HepG2 (cell line): ENCODE results near the gene ITGB7. TPM values are rescaled to one million over a fixed set of nuclear protein-coding genes. Genes with fewer than 3 reads are reported as not detected.

Experiments
- ATF2 ChIP-seq: sonication (generic); formaldehyde crosslinking; IDR thresholded peaks from 2 replicates; pipeline ENCODE4 v1.4.0; 2020; ENCODE audit warnings: missing genetic modification reagents
- HNF4A ChIP-seq: sonication (generic); formaldehyde crosslinking; IDR thresholded peaks from 2 replicates; pipeline ENCODE4 v1.4.0; 2020; ENCODE audit warnings: missing genetic modification reagents
- HOXA9 ChIP-seq: sonication (generic); formaldehyde crosslinking; IDR thresholded peaks from 2 replicates; pipeline ENCODE4 v1.8.1; 2022; ENCODE audit warnings: missing genetic modification reagents, mild to moderate bottlenecking, moderate library complexity, borderline replicate concordance
- MYNN ChIP-seq: sonication (generic); formaldehyde crosslinking; IDR thresholded peaks from 2 replicates; pipeline ENCODE4 v1.4.0; 2020; ENCODE audit warnings: mild to moderate bottlenecking, low read depth, missing genetic modification reagents
- RXRB ChIP-seq: IDR thresholded peaks from 2 replicates; pipeline ENCODE4 v1.6.1; 2016; ENCODE audit warnings: borderline replicate concordance, missing genetic modification reagents, missing compliant biosample characterization
- SOX13 ChIP-seq, 3 experiments: fragments of 450-650 bp in 1 of 3; sonication (generic) in 1 of 3; formaldehyde crosslinking in 1 of 3; IDR thresholded peaks in 2 of 3; conservative IDR thresholded peaks in 1 of 3; 2 replicates each; pipeline versions ENCODE4 v1.5.0 to v1.6.1; 2016 to 2020; ENCODE audit warnings: antibody characterized with exemption in 1 of 3, mild to moderate bottlenecking in 1 of 3, missing compliant biosample characterization in 1 of 3, missing genetic modification reagents in 1 of 3, moderate library complexity in 1 of 3
- SP5 ChIP-seq: IDR thresholded peaks from 2 replicates; pipeline ENCODE4 v1.6.1; 2016; ENCODE audit warnings: low read depth, borderline replicate concordance
- TFE3 ChIP-seq: IDR thresholded peaks from 2 replicates; pipeline ENCODE4 v1.6.1; 2016
- ZFX ChIP-seq: sonication (generic); formaldehyde crosslinking; IDR thresholded peaks from 2 replicates; pipeline ENCODE4 v1.4.0; 2020; ENCODE audit warnings: mild to moderate bottlenecking, low read depth, missing genetic modification reagents, moderate library complexity
- ZNF274 ChIP-seq: sonication (generic); formaldehyde crosslinking; IDR thresholded peaks from 2 replicates; pipeline ENCODE4 v1.5.1; 2020; ENCODE audit warnings: mild to moderate bottlenecking, missing genetic modification reagents
- ZNF710 ChIP-seq: sonication (generic); formaldehyde crosslinking; IDR thresholded peaks from 2 replicates; pipeline ENCODE4 v1.5.0; 2020; ENCODE audit warnings: mild to moderate bottlenecking, missing genetic modification reagents, borderline replicate concordance
- ZNF776 ChIP-seq: sonication (generic); formaldehyde crosslinking; IDR thresholded peaks from 2 replicates; pipeline ENCODE4 v1.4.0; 2020; ENCODE audit warnings: mild to moderate bottlenecking, missing genetic modification reagents
- polyA plus RNA-seq, 8 experiments: library from polyadenylated mRNA; depleted of rRNA in 3 of 8; stranded (reverse) in 7 of 8; unstranded in 1 of 8; fragments of >200 nt; fragmentation: Illumina TruSeq in 4 of 8; extraction: Trizol in 4 of 8; gene quantifications; 2 replicates each; pipeline versions ENCODE4 v1.2.1 to v1.2.3, GENCODE V29; 2011 to 2016; ENCODE audit warnings: low read depth in 4 of 8, missing spikeins in 1 of 8, mixed read lengths in 1 of 8; ENCODE audit not compliant: insufficient read depth in 1 of 8
- total RNA-seq, 5 experiments: library from RNA; depleted of rRNA; stranded (reverse); fragments of >200 nt; fragmentation: Illumina TruSeq; extraction: Trizol; gene quantifications; 2 replicates each; pipeline ENCODE4 v1.2.3, GENCODE V29; 2016; ENCODE audit warnings: low read depth in 1 of 5
- TF ChIP-seq, protein P1 (sequence below): sonication (generic); formaldehyde crosslinking; IDR thresholded peaks from 2 replicates; pipeline ENCODE4 v1.5.1; 2020; ENCODE audit warnings: mild to moderate bottlenecking, missing genetic modification reagents, borderline replicate concordance
- TF ChIP-seq, protein P2 (sequence below): sonication (generic); formaldehyde crosslinking; conservative IDR thresholded peaks from 2 replicates; pipeline ENCODE4 v1.8.1; 2023; ENCODE audit warnings: missing genetic modification reagents
- TF ChIP-seq, protein P3 (sequence below): sonication (generic); formaldehyde crosslinking; IDR thresholded peaks from 2 replicates; pipeline ENCODE4 v1.8.0; 2022; ENCODE audit warnings: missing genetic modification reagents, mild to moderate bottlenecking, moderate library complexity, borderline replicate concordance
- TF ChIP-seq, protein P4 (sequence below): sonication (generic); formaldehyde crosslinking; IDR thresholded peaks from 2 replicates; pipeline ENCODE4 v1.4.0; 2020; ENCODE audit warnings: mild to moderate bottlenecking, missing genetic modification reagents

Gene ITGB7
- total and polyA plus RNA-seq, 2 of the 13 experiments (the other 11 are each of a cell fraction or from before 2014, with no cell fraction given): 0.16 to 0.18 TPM

GRCh38 chr12:53145383-53146260 lies 61.4 kb downstream of the ITGB7 start (continued):
- TF ChIP-seq, protein P1, sequence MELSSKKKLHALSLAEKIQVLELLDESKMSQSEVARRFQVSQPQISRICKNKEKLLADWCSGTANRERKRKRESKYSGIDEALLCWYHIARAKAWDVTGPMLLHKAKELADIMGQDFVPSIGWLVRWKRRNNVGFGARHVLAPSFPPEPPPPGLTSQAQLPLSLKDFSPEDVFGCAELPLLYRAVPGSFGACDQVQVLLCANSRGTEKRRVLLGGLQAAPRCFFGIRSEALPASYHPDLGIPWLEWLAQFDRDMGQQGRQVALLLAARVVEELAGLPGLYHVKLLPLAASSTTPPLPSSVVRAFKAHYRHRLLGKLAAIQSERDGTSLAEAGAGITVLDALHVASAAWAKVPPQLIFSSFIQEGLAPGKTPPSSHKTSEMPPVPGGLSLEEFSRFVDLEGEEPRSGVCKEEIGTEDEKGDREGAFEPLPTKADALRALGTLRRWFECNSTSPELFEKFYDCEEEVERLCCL: no peak
- peak; percentile 98 for TF ChIP-seq HNF4A (CRISPR knock-in tag)
- TF ChIP-seq, protein P2, sequence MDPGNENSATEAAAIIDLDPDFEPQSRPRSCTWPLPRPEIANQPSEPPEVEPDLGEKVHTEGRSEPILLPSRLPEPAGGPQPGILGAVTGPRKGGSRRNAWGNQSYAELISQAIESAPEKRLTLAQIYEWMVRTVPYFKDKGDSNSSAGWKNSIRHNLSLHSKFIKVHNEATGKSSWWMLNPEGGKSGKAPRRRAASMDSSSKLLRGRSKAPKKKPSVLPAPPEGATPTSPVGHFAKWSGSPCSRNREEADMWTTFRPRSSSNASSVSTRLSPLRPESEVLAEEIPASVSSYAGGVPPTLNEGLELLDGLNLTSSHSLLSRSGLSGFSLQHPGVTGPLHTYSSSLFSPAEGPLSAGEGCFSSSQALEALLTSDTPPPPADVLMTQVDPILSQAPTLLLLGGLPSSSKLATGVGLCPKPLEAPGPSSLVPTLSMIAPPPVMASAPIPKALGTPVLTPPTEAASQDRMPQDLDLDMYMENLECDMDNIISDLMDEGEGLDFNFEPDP (CRISPR knock-in tag): no peak
- TF ChIP-seq ZNF710: no peak
- TF ChIP-seq ZNF776 (CRISPR knock-in tag): no peak
- TF ChIP-seq ZNF274 (CRISPR knock-in tag): no peak
- TF ChIP-seq, protein P3, sequence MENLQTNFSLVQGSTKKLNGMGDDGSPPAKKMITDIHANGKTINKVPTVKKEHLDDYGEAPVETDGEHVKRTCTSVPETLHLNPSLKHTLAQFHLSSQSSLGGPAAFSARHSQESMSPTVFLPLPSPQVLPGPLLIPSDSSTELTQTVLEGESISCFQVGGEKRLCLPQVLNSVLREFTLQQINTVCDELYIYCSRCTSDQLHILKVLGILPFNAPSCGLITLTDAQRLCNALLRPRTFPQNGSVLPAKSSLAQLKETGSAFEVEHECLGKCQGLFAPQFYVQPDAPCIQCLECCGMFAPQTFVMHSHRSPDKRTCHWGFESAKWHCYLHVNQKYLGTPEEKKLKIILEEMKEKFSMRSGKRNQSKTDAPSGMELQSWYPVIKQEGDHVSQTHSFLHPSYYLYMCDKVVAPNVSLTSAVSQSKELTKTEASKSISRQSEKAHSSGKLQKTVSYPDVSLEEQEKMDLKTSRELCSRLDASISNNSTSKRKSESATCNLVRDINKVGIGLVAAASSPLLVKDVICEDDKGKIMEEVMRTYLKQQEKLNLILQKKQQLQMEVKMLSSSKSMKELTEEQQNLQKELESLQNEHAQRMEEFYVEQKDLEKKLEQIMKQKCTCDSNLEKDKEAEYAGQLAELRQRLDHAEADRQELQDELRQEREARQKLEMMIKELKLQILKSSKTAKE: peak; percentile 86
- TF ChIP-seq SP5 (CRISPR knock-in tag): no peak
- TF ChIP-seq ZFX (CRISPR knock-in tag): 0 out of 2 replicates have a peak, but pooled peaks have one; percentile 26
- TF ChIP-seq, protein P4, sequence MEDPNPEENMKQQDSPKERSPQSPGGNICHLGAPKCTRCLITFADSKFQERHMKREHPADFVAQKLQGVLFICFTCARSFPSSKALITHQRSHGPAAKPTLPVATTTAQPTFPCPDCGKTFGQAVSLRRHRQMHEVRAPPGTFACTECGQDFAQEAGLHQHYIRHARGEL (CRISPR knock-in tag): no peak
- TF ChIP-seq HOXA9 (CRISPR knock-in tag): no peak
- TF ChIP-seq RXRB (CRISPR knock-in tag): peak; percentile 97
- TF ChIP-seq ATF2 (CRISPR knock-in tag): peak; percentile 56; the same call in 1 of the 2 replicates
- TF ChIP-seq TFE3 (CRISPR knock-in tag): 0 out of 2 replicates have a peak, but pooled peaks have one; percentile 57
- TF ChIP-seq SOX13 (IDR thresholded peaks at IDR 0.05): no peak
- peak in 1 of 2 experiments; percentile 52; a peak in 2 of 4 replicates for TF ChIP-seq SOX13 (CRISPR knock-in tag; conservative IDR thresholded peaks at IDR 0.05 in 1 of 2, IDR thresholded peaks at IDR 0.05 in 1 of 2)
- no peak for TF ChIP-seq MYNN (CRISPR knock-in tag)
